ENCODE results near the gene CX3CR1.

GRCh38 chr3:39268549-39268900, 11.3 kb downstream of the CX3CR1 start:
- TF ChIP-seq EZH2 (IDR thresholded peaks at IDR 0.05; ENCODE audit: borderline replicate concordance, insufficient read depth, low read length, poor library complexity, severe bottlenecking): no peak
- TF ChIP-seq CTCF (IDR thresholded peaks at IDR 0.05; ENCODE audit: poor library complexity, severe bottlenecking): no peak
- no peak for TF ChIP-seq RAD21 (conservative IDR thresholded peaks at IDR 0.05)
- no peak for TF ChIP-seq EP300 (conservative IDR thresholded peaks at IDR 0.05; ENCODE audit: poor library complexity, severe bottlenecking)
- TF ChIP-seq TAF1 (IDR thresholded peaks at IDR 0.05; ENCODE audit: low read depth): no peak
- TF ChIP-seq MXI1 (conservative IDR thresholded peaks at IDR 0.05; ENCODE audit: poor library complexity, severe bottlenecking): no peak

All from neural cell (in vitro differentiated cells).